GM23338 (cell line): ENCODE data around the gene BACE2. TPM values are rescaled to one million over a fixed set of nuclear protein-coding genes. Genes with fewer than 3 reads are reported as not detected.
"Not testable (repeated sequence)": the region's sequence is repeated elsewhere in the genome, so short reads cannot be mapped to it uniquely, and the experiment has no call there.

Experiments
- ATAC-seq: fragments of 200-7000 bp; cut with Tn5 transposase; 3 replicates; pipeline ENCODE4 v1.9.1; 2020
- DNase-seq: peaks from one replicate; pipeline ENCODE4 v3.0.0-alpha.2; 2015; ENCODE audit warnings: low spot score
- H2AFZ ChIP-seq: fragments of 200-600 bp; sonication (generic); 2 replicates; pipeline ENCODE4 v1.8.0; 2016; ENCODE audit warnings: antibody characterized with exemption, mild to moderate bottlenecking, moderate library complexity
- H3F3A ChIP-seq: fragments of 200-600 bp; sonication (generic); replicated peaks from 2 replicates; pipeline ENCODE4 v1.8.0; 2017; ENCODE audit warnings: antibody characterized with exemption, mixed run types, low read depth
- H3K27ac ChIP-seq: fragments of 200-600 bp; sonication (generic); 2 replicates; pipeline ENCODE4 v1.6.1; 2016; ENCODE audit warnings: low read depth
- H3K27me3 ChIP-seq: fragments of 200-600 bp; sonication (generic); 2 replicates; pipeline ENCODE4 v1.8.0; 2016; ENCODE audit warnings: mild to moderate bottlenecking, mixed run types, moderate library complexity; ENCODE audit not compliant: insufficient read depth
- H3K36me3 ChIP-seq: fragments of 200-600 bp; sonication (generic); 2 replicates; pipeline ENCODE4 v1.8.0; 2016; ENCODE audit warnings: mild to moderate bottlenecking; ENCODE audit not compliant: insufficient read depth
- H3K4me1 ChIP-seq: fragments of 200-600 bp; sonication (generic); 2 replicates; pipeline ENCODE4 v1.8.0; 2016; ENCODE audit warnings: mild to moderate bottlenecking, moderate library complexity; ENCODE audit not compliant: insufficient read depth
- H3K4me2 ChIP-seq: fragments of 200-600 bp; sonication (generic); 2 replicates; pipeline ENCODE4 v1.7.1; 2017; ENCODE audit warnings: mixed run types
- H3K4me3 ChIP-seq: fragments of 200-600 bp; sonication (generic); 2 replicates; pipeline ENCODE4 v1.6.1; 2016; ENCODE audit warnings: mixed run types
- H3K79me2 ChIP-seq: fragments of 200-600 bp; sonication (generic); replicated peaks from 2 replicates; pipeline ENCODE4 v1.8.0; 2017; ENCODE audit warnings: mild to moderate bottlenecking; ENCODE audit not compliant: insufficient read depth
- H3K9me2 ChIP-seq: fragments of 200-600 bp; sonication (generic); 2 replicates; pipeline ENCODE4 v1.8.0; 2017; ENCODE audit not compliant: insufficient read depth
- H4K20me1 ChIP-seq: fragments of 200-600 bp; sonication (generic); replicated peaks from 2 replicates; pipeline ENCODE4 v1.8.0; 2017; ENCODE audit warnings: mild to moderate bottlenecking; ENCODE audit not compliant: insufficient read depth
- H3K27ac Mint-ChIP-seq: 2 replicates; pipeline ENCODE4 v1.8.0; 2020; ENCODE audit warnings: inconsistent platforms, mild to moderate bottlenecking, moderate library complexity, mixed read lengths
- H3K27me3 Mint-ChIP-seq: 3 replicates; pipeline ENCODE4 v1.8.0; 2022; ENCODE audit warnings: low read depth, mild to moderate bottlenecking, moderate library complexity, mixed read lengths, inconsistent platforms; ENCODE audit not compliant: insufficient read depth, poor library complexity
- H3K36me3 Mint-ChIP-seq: 3 replicates; pipeline ENCODE4 v1.8.0; 2021; ENCODE audit warnings: low read depth, mild to moderate bottlenecking, inconsistent platforms, moderate library complexity, mixed read lengths
- H3K4me1 Mint-ChIP-seq: 3 replicates; pipeline ENCODE4 v1.8.0; 2020; ENCODE audit warnings: mild to moderate bottlenecking, inconsistent platforms, mixed read lengths
- H3K4me3 Mint-ChIP-seq: 3 replicates; pipeline ENCODE4 v1.8.0; 2021; ENCODE audit warnings: moderate library complexity, mild to moderate bottlenecking, inconsistent platforms, mixed read lengths
- H3K9me3 Mint-ChIP-seq: 3 replicates; pipeline ENCODE4 v1.8.0; 2020; ENCODE audit warnings: moderate library complexity, mild to moderate bottlenecking, inconsistent platforms, mixed read lengths
- CREB1 ChIP-seq: fragments of 250-450 bp; sonication (Bioruptor Pico); IDR thresholded peaks from 2 replicates; pipeline ENCODE4 v1.5.0; 2020; ENCODE audit warnings: low read depth, mild to moderate bottlenecking, moderate library complexity
- CTCF ChIP-seq, 2 experiments: fragments of 200-600 bp in 1 of 2; sonication (generic) in 1 of 2; conservative IDR thresholded peaks; 2 replicates each; pipeline versions ENCODE4 v1.5.1 to v1.6.1; 2016 to 2017; ENCODE audit warnings: antibody characterized with exemption in 2 of 2, low read depth in 2 of 2, mild to moderate bottlenecking in 2 of 2, moderate library complexity in 1 of 2
- EZH2 ChIP-seq: fragments of 200-600 bp; sonication (generic); IDR thresholded peaks from one replicate; pipeline ENCODE4 v1.8.0; 2017; ENCODE audit warnings: antibody characterized with exemption, mild to moderate bottlenecking, low read depth; ENCODE audit not compliant: unreplicated experiment
- EZH2phosphoT487 ChIP-seq: fragments of 200-600 bp; sonication (generic); IDR thresholded peaks from one replicate; pipeline ENCODE4 v1.8.1; 2018; ENCODE audit warnings: antibody characterized with exemption; ENCODE audit not compliant: unreplicated experiment
- JUNB ChIP-seq: IDR thresholded peaks from one replicate; pipeline ENCODE4 v1.6.1; 2016; ENCODE audit warnings: antibody characterized with exemption; ENCODE audit not compliant: unreplicated experiment
- REST ChIP-seq: IDR thresholded peaks from one replicate; pipeline ENCODE4 v1.6.1; 2018; ENCODE audit warnings: antibody characterized with exemption; ENCODE audit not compliant: unreplicated experiment
- ZNF114 ChIP-seq: fragments of 250-450 bp; sonication (Bioruptor Pico); IDR thresholded peaks from 2 replicates; pipeline ENCODE4 v1.5.0; 2020; ENCODE audit warnings: mild to moderate bottlenecking, moderate library complexity
- ZNF331 ChIP-seq: fragments of 250-450 bp; sonication (Bioruptor Pico); IDR thresholded peaks from 2 replicates; pipeline ENCODE4 v1.5.0; 2020; ENCODE audit warnings: low read depth, mild to moderate bottlenecking, moderate library complexity
- polyA plus RNA-seq: library from polyadenylated mRNA; unstranded; fragments of >200 nt; fragmentation: Nextera tagmentation; extraction: Ambion mirVana; gene quantifications from 2 replicates; pipeline ENCODE4 v1.2.1, GENCODE V29; 2016
- total RNA-seq: library from RNA; depleted of rRNA; stranded (reverse); fragments of >200 nt; shearing (Covaris generic); gene quantifications from 2 replicates; pipeline ENCODE4 v1.2.3, GENCODE V29; 2014

Gene BACE2
- total and polyA plus RNA-seq, 2 experiments from 2014 or later = 3.5 to 6.8 TPM

GRCh38 chr21:41236352-41236973 is 68.5 kb downstream of the BACE2 start (continued):
- TF ChIP-seq ZNF114 (CRISPR knock-in tag) (no peak), CREB1 (CRISPR knock-in tag) (no peak), REST (no peak), CTCF (conservative IDR thresholded peaks at IDR 0.05; ENCODE audit: low read depth in 2 of 2) (no peak), ZNF331 (CRISPR knock-in tag) (no peak), EZH2 (no peak), EZH2phosphoT487 (no peak), JUNB (no peak)

GRCh38 chr21:41238081-41238796 is 70.3 kb downstream of the BACE2 start:
- not testable (repeated sequence) for DNase-seq, H3K36me3 ChIP-seq, ATAC-seq, H3K27me3 ChIP-seq, H2AFZ ChIP-seq, H3K27ac ChIP-seq, H3K4me1 ChIP-seq, H3K4me3 Mint-ChIP-seq, H3K27ac Mint-ChIP-seq, H3K9me2 ChIP-seq, H4K20me1 ChIP-seq, H3F3A ChIP-seq, H3K4me3 ChIP-seq, H3K27me3 Mint-ChIP-seq, H3K4me2 ChIP-seq, H3K9me3 Mint-ChIP-seq, H3K79me2 ChIP-seq, H3K36me3 Mint-ChIP-seq, H3K4me1 Mint-ChIP-seq
